Astrocyte (in vitro differentiated cells and primary cell): Measurements from ENCODE around the gene ZBTB46. TPM values are rescaled to one million over a fixed set of nuclear protein-coding genes. Genes with fewer than 3 reads are reported as not detected.

Source experiments
- DNase-seq: peaks from one replicate; pipeline ENCODE4 v3.0.0-alpha.2; 2010; ENCODE audit warnings: low read depth
- FAIRE-seq: peaks from 2 replicates; lab custom pipeline; 2011; peaks lifted over from hg19 to GRCh38; lab: Jason Lieb, UNC
- H2AFZ ChIP-seq: 2 replicates; pipeline ENCODE4 v1.6.0; 2012; ENCODE audit warnings: low read depth, low read length, inconsistent platforms
- H3K27ac ChIP-seq: 2 replicates; pipeline ENCODE4 v1.5.1; 2011; ENCODE audit warnings: low read depth, low read length, inconsistent platforms
- H3K27me3 ChIP-seq: 2 replicates; pipeline ENCODE4 v1.6.0; 2011; ENCODE audit warnings: low read length, inconsistent platforms; ENCODE audit not compliant: insufficient read depth
- H3K36me3 ChIP-seq: 2 replicates; pipeline ENCODE4 v1.5.1; 2011; ENCODE audit warnings: low read length, inconsistent platforms; ENCODE audit not compliant: insufficient read depth
- H3K4me1 ChIP-seq: 2 replicates; pipeline ENCODE4 v1.5.1; 2011; ENCODE audit warnings: low read length, inconsistent platforms; ENCODE audit not compliant: insufficient read depth
- H3K4me2 ChIP-seq: 2 replicates; pipeline ENCODE4 v1.6.0; 2012; ENCODE audit warnings: low read length, inconsistent platforms
- H3K4me3 ChIP-seq: 2 replicates; pipeline ENCODE4 v1.5.1; 2011; ENCODE audit warnings: low read depth, mild to moderate bottlenecking, low read length, inconsistent platforms; ENCODE audit not compliant: insufficient read depth
- H3K79me2 ChIP-seq: 2 replicates; pipeline ENCODE4 v1.6.0; 2012; ENCODE audit warnings: mild to moderate bottlenecking, low read length, inconsistent platforms; ENCODE audit not compliant: insufficient read depth
- H3K9ac ChIP-seq: 2 replicates; pipeline ENCODE4 v1.6.0; 2012; ENCODE audit warnings: mild to moderate bottlenecking, low read length, inconsistent platforms
- H3K9me3 ChIP-seq: 2 replicates; pipeline ENCODE4 v1.5.1; 2012; ENCODE audit warnings: low read depth, mild to moderate bottlenecking, low read length, inconsistent platforms; ENCODE audit not compliant: insufficient read depth
- H4K20me1 ChIP-seq: 2 replicates; pipeline ENCODE4 v1.6.0; 2012; ENCODE audit warnings: low read length, inconsistent platforms; ENCODE audit not compliant: insufficient read depth
- H3K27ac Mint-ChIP-seq: one replicate; pipeline ENCODE4 v1.8.0; 2021; ENCODE audit warnings: mild to moderate bottlenecking, mixed read lengths; ENCODE audit not compliant: unreplicated experiment
- H3K27me3 Mint-ChIP-seq: one replicate; pipeline ENCODE4 v1.8.0; 2021; ENCODE audit warnings: low read depth, mixed read lengths; ENCODE audit not compliant: unreplicated experiment
- H3K36me3 Mint-ChIP-seq: one replicate; pipeline ENCODE4 v1.8.0; 2021; ENCODE audit warnings: low read depth, mixed read lengths; ENCODE audit not compliant: unreplicated experiment
- H3K4me1 Mint-ChIP-seq: one replicate; pipeline ENCODE4 v1.8.0; 2021; ENCODE audit warnings: low read depth, mixed read lengths; ENCODE audit not compliant: unreplicated experiment
- H3K4me3 Mint-ChIP-seq: one replicate; pipeline ENCODE4 v1.8.0; 2021; ENCODE audit warnings: mild to moderate bottlenecking, moderate library complexity, mixed read lengths; ENCODE audit not compliant: unreplicated experiment
- H3K9me3 Mint-ChIP-seq: one replicate; pipeline ENCODE4 v1.8.0; 2021; ENCODE audit warnings: mild to moderate bottlenecking, mixed read lengths; ENCODE audit not compliant: unreplicated experiment
- EZH2 ChIP-seq: IDR thresholded peaks from 2 replicates; pipeline ENCODE4 v1.6.1; 2012; ENCODE audit warnings: mild to moderate bottlenecking, low read length, inconsistent platforms; ENCODE audit not compliant: insufficient read depth
- total RNA-seq: library from RNA; stranded (reverse); gene quantifications from 2 replicates; pipeline ENCODE4 v1.2.1, GENCODE V29; 2021
- TF ChIP-seq, protein P1 (sequence below): IDR thresholded peaks from 2 replicates; pipeline ENCODE4 v1.5.1; 2011; ENCODE audit warnings: low read depth, mild to moderate bottlenecking, inconsistent platforms, low read length, moderate library complexity; ENCODE audit not compliant: insufficient read depth

ZBTB46 gene
- total RNA-seq, 1 donor from 2014 or later: 13.9 TPM

DNA sequence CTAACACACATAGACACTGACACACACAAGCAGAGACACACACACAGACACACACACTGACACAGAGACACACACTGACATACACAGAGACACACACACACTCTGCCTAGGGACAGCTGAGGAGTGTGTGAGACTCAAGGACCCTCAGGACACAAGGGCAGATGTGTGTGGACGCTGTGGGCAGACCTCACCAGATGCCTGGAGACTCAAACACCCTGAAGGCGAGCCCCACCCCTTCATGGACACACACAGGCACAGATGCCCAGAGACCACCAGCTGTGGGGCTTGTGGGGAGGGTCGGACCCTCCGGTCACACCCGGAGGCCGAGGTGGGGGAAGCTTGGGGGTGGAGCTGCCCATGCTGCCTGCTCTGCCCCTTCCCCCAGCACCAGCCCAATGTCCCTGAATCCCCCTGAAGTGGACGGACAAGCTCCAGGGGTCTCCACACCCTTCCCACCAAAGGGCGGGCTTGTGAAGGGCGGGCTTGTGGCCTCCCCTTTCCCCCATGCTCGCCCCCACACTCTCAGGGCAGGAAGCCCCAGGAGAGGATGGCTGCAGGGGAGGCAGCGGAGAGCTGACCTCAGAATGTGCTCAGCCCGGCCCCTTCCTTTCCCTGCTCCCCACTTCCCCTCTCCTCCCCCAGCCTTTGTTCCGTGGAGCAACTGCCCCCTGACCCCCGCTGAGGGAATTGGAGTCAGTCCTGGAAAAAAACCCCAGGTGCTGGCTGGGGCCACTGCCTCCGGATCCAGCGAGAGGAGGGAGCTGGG, 16.4 kb upstream of the ZBTB46 start:
- no peaks in the 10 kb centered on the region for H3K27me3 ChIP-seq
- no peak for DNase-seq
- TF ChIP-seq, protein P1, sequence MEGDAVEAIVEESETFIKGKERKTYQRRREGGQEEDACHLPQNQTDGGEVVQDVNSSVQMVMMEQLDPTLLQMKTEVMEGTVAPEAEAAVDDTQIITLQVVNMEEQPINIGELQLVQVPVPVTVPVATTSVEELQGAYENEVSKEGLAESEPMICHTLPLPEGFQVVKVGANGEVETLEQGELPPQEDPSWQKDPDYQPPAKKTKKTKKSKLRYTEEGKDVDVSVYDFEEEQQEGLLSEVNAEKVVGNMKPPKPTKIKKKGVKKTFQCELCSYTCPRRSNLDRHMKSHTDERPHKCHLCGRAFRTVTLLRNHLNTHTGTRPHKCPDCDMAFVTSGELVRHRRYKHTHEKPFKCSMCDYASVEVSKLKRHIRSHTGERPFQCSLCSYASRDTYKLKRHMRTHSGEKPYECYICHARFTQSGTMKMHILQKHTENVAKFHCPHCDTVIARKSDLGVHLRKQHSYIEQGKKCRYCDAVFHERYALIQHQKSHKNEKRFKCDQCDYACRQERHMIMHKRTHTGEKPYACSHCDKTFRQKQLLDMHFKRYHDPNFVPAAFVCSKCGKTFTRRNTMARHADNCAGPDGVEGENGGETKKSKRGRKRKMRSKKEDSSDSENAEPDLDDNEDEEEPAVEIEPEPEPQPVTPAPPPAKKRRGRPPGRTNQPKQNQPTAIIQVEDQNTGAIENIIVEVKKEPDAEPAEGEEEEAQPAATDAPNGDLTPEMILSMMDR: no peak
- TF ChIP-seq EZH2: no peak
- H3K9ac ChIP-seq: peak overlapping the region; percentile 59
- Mint-ChIP-seq H3K9me3 (no peaks in the 10 kb centered on the region), H3K36me3 (no peaks in the 10 kb centered on the region), H3K4me3 (no peak overlapping the region), H3K27ac (no peak overlapping the region), H3K27me3 (peaks cover 9% of the 10 kb centered on the region), H3K4me1 (peaks cover 2% of the 10 kb centered on the region)
- FAIRE-seq: no peak
- no peak overlapping the region for H3K27ac ChIP-seq
- peak overlapping the region; percentile 61 for H3K4me2 ChIP-seq
- no peaks in the 10 kb centered on the region for H3K9me3 ChIP-seq
- H3K79me2 ChIP-seq: no peaks in the 10 kb centered on the region
- H2AFZ ChIP-seq: peak overlapping the region; percentile 70
- H3K36me3 ChIP-seq: no peaks in the 10 kb centered on the region
- H4K20me1 ChIP-seq: no peaks in the 10 kb centered on the region
- peaks cover 20% of the 10 kb centered on the region for H3K4me1 ChIP-seq
- no peak overlapping the region for H3K4me3 ChIP-seq

- Histone ChIP-seq H3K79me2 (no peaks in the 10 kb centered on the region), H3K9ac (peak overlapping the region; percentile 59), H2AFZ (peak overlapping the region; percentile 70), H3K4me1 (peaks cover 20% of the 10 kb centered on the region), H3K36me3 (no peaks in the 10 kb centered on the region), H3K27me3 (no peaks in the 10 kb centered on the region), H3K9me3 (no peaks in the 10 kb centered on the region), H3K27ac (no peak overlapping the region), H3K4me2 (peak overlapping the region; percentile 61), H3K4me3 (no peak overlapping the region), H4K20me1 (no peaks in the 10 kb centered on the region)
- FAIRE-seq (no peak), DNase-seq (no peak)
- Mint-ChIP-seq H3K9me3 (no peaks in the 10 kb centered on the region), H3K36me3 (no peaks in the 10 kb centered on the region), H3K27me3 (peaks cover 13% of the 10 kb centered on the region), H3K27ac (no peak overlapping the region), H3K4me3 (no peak overlapping the region), H3K4me1 (peaks cover 2% of the 10 kb centered on the region)
- no peak for TF ChIP-seq EZH2
- TF ChIP-seq, protein P1: no peak
These were observed 15.8 kb upstream of the ZBTB46 start for GRCh38 chr20:63846888-63847236.
